Activated CD4-positive, alpha-beta T cell treated with anti-CD3 and anti-CD28 coated beads, Interleukin-2, amount 10 ng/mL, durations not matched to agents 7 days and 5 days (primary cell): ENCODE data around the gene BCAN. TPM values are rescaled to one million over a fixed set of nuclear protein-coding genes. Genes with fewer than 3 reads are reported as not detected.
"Not testable (repeated sequence)": the region's sequence is repeated elsewhere in the genome, so short reads cannot be mapped to it uniquely, and the experiment has no call there.

Experiments used
- CTCF ChIA-PET: fragments of 350-600 bp; sonication (Branson Sonifier 250); formaldehyde crosslinking; loops from one replicate; lab custom pipeline; 2021; ENCODE audit warnings: antibody characterized with exemption; lab: Charles Lee
- POLR2A ChIA-PET: fragments of 350-600 bp; sonication (Branson Sonifier 250); formaldehyde crosslinking; loops from one replicate; lab custom pipeline; 2021; ENCODE audit warnings: antibody characterized with exemption; lab: Charles Lee
- DNase-seq: peaks from one replicate; pipeline ENCODE4 v3.0.0-alpha.2; 2020
- H3K27ac Mint-ChIP-seq: one replicate; pipeline ENCODE4 v1.8.0; 2021; ENCODE audit warnings: mild to moderate bottlenecking, moderate library complexity, mixed read lengths
- H3K27me3 Mint-ChIP-seq: one replicate; pipeline ENCODE4 v1.8.0; 2021; ENCODE audit warnings: mixed read lengths
- H3K36me3 Mint-ChIP-seq: one replicate; pipeline ENCODE4 v1.8.0; 2021; ENCODE audit warnings: low read depth, mixed read lengths
- H3K4me1 Mint-ChIP-seq: one replicate; pipeline ENCODE4 v1.8.0; 2021; ENCODE audit warnings: mixed read lengths
- H3K4me3 Mint-ChIP-seq: one replicate; pipeline ENCODE4 v1.8.0; 2021; ENCODE audit warnings: mild to moderate bottlenecking, moderate library complexity, mixed read lengths
- H3K9me3 Mint-ChIP-seq: one replicate; pipeline ENCODE4 v1.8.0; 2021; ENCODE audit warnings: mixed read lengths
- total RNA-seq, 2 experiments: library from RNA; stranded (reverse); gene quantifications; one replicate each; pipeline ENCODE4 v1.2.3, GENCODE V29; 2021

BCAN gene
- total RNA-seq, 2 experiments from 2014 or later = not detected

- H3K9me3 Mint-ChIP-seq = no peaks in the 10 kb centered on the region
- peak overlapping the region; percentile 91 for H3K27ac Mint-ChIP-seq
- H3K4me3 Mint-ChIP-seq = peak overlapping the region; percentile 96
- no peaks in the 10 kb centered on the region for H3K27me3 Mint-ChIP-seq
- H3K36me3 Mint-ChIP-seq = peaks cover 16% of the 10 kb centered on the region
- H3K4me1 Mint-ChIP-seq = peaks cover 36% of the 10 kb centered on the region
- ChIA-PET POLR2A (no interaction called here), CTCF (interaction anchor here (1.1 to 2.4 kb wide), 2 partner anchors 119 to 155 kb away, joined by 5 to 9 read pairs; no protein-coding TSS in a partner anchor)
- no peak for DNase-seq
These were observed 41.2 kb upstream of the BCAN start for GRCh38 chr1:156600733-156601121.

DNA sequence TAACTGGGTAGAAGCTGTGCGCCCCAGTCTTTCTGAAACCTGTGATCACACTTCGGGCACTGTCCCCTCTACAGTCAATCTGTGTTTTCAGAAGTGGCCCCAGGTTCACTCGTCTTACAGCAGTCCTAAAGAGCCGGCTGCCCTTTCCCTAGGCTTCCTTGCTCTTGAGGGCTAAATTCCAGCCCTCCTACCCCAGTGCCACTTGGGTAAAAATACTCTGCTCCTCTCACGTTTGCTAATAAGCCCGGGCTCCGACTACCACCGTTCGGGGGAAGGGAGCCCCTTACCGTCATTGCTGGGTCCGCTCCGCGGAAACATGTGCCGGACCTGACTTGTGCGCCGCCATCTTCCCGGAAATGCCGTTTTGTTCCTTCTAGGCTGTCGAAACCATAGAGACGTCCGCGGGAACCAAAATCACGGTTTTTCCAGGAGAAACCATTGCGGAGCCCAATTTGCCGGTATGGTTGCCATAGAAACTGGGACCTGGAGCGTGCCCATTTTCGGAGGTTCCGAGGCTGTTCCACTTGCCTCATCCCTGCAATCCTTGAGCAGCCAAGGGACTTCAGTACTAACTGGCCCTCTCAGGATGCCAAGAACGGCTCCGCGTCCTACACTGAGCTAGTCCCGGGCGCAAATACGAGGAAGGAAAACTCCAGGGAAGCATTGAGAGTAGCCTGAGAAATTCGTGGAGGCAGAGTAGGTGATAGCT is 40.6 kb upstream of the BCAN start, which contains the start of gene GPATCH4:
Gene GPATCH4 (minus strand): TSS at position 358 of the 709 bp plus-strand sequence.
- peaks cover 16% of the 10 kb centered on the region for H3K36me3 Mint-ChIP-seq

DNA sequence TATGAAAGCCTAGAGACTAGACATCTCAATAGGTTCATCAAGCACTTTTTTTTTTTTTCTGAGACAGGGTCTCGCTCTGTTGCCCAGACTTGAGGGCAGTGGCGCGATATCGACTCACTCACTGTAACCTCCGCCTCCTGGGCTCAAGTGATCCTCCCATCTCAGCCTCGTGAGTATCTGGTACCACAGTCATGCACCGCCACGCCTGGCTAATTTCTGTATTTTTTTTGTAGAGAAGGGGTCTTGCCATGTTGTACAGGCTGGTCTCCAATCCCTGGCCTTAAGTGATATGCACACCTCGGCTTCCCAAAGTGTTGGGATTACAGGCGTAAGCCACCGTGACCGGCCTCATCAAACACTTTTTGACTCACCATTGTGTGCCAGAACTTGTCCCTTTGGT is 40.0 kb upstream of the BCAN start:
- CTCF ChIA-PET = interaction anchor here (0.6 kb wide), 1 partner anchor 474 kb away, joined by 3 read pairs; no protein-coding TSS in a partner anchor
- no peak for DNase-seq
- POLR2A ChIA-PET = interaction anchor here (0.6 kb wide), 2 partner anchors 76 to 117 kb away, joined by 4 to 6 read pairs; no protein-coding TSS in a partner anchor

More for the DNA sequence above, 40.6 kb upstream of the BCAN start, which contains the start of gene GPATCH4:
- no peaks in the 10 kb centered on the region for H3K27me3 Mint-ChIP-seq
- H3K9me3 Mint-ChIP-seq = no peaks in the 10 kb centered on the region
- POLR2A ChIA-PET = interaction anchor here (0.6 kb wide), 2 partner anchors 77 to 116 kb away, joined by 4 to 6 read pairs; no protein-coding TSS in a partner anchor
- H3K27ac Mint-ChIP-seq = peak within 1 kb of the TSS; percentile 91
- H3K4me1 Mint-ChIP-seq = peaks cover 36% of the 10 kb centered on the region
- peak within 1 kb of the TSS; percentile 96 for H3K4me3 Mint-ChIP-seq
- DNase-seq = peak; percentile 88
- CTCF ChIA-PET = interaction anchor here (0.6 to 2.4 kb wide), 4 partner anchors 120 to 607 kb away, joined by 3 to 9 read pairs (median 6); no protein-coding TSS in a partner anchor

GRCh38 chr1:156602557-156602993 is 39.3 kb upstream of the BCAN start:
- peak; percentile 34 for DNase-seq
- Mint-ChIP-seq H3K4me3 (peak overlapping the region; percentile 54), H3K36me3 (peaks cover 9% of the 10 kb centered on the region), H3K9me3 (no peaks in the 10 kb centered on the region), H3K27ac (no peak overlapping the region), H3K4me1 (peaks cover 36% of the 10 kb centered on the region), H3K27me3 (peaks cover 4% of the 10 kb centered on the region)
- ChIA-PET CTCF (no interaction called here), POLR2A (no interaction called here)

More for the DNA sequence above, 40.0 kb upstream of the BCAN start:
- Mint-ChIP-seq H3K36me3 (peaks cover 13% of the 10 kb centered on the region), H3K4me3 (peak overlapping the region; percentile 96), H3K27ac (peak overlapping the region; percentile 91), H3K27me3 (peaks cover 3% of the 10 kb centered on the region), H3K4me1 (peaks cover 36% of the 10 kb centered on the region), H3K9me3 (no peaks in the 10 kb centered on the region)

DNA sequence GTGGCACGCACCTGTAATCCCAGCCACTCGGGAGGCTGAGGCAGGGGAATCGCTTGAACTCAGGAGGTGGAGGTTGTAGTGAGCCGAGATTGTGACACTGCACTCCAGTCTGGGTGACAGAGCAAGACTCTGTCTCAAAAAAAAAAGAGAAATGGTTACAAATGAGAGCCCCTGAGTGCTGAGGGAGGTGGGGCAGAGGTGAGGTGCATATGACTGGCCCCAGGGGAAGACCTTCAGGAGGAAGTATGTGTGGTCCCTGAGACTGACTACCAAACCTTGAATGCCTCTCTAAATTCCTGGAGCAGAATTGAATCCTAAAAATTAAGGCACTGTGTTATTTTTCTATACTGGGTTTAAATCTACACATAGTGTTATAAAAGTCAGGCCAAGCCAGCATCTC is 34.6 kb upstream of the BCAN start:
- peaks cover 14% of the 10 kb centered on the region for H3K27me3 Mint-ChIP-seq
- H3K9me3 Mint-ChIP-seq, H3K4me1 Mint-ChIP-seq, DNase-seq, CTCF ChIA-PET, POLR2A ChIA-PET, H3K4me3 Mint-ChIP-seq, H3K36me3 Mint-ChIP-seq, H3K27ac Mint-ChIP-seq: not testable (repeated sequence)

DNA sequence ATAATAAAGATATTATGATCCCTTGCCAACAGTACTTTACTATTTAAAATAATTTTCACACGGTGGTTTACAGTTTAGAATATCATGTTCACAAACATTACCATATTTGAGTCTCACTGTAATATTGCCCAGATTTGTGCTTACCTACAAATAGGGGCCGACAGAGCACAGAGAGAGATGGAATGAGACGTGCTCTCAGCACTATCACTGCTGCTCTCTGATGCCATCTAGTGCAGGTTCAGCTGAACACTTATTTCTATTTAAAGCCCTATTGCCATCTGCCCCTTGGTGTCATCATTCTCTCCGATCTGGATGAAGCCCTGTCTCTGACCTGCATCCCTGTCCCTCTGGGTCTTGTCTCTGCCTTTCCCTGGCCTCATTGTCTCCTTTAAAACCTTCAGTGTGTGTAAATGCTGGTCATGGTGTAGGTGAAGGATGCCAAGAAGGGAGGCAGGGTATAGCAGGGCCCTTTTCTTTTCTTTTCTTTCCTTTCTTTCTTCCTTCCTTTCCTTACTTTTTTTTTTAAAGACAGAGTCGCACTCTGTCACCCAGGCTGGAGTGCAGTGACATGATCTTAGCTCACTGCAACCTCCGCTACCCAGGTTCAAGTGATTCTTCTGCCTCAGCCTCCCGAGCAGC is 33.8 kb upstream of the BCAN start:
- Mint-ChIP-seq H3K27ac (no peak overlapping the region), H3K27me3 (peaks cover 19% of the 10 kb centered on the region), H3K9me3 (no peaks in the 10 kb centered on the region), H3K4me3 (no peak overlapping the region), H3K36me3 (no peaks in the 10 kb centered on the region), H3K4me1 (peaks cover 4% of the 10 kb centered on the region)
- ChIA-PET CTCF (interaction anchor here (0.7 to 1.7 kb wide), 21 partner anchors 9 to 329 kb away, joined by 3 to 7 read pairs (median 4); partner anchors contain the start of genes BCAN and TTC24), POLR2A (interaction anchor here (0.6 kb wide), 1 partner anchor 223 kb away, joined by 3 read pairs; no protein-coding TSS in a partner anchor)
- DNase-seq = peak; percentile 82

DNA sequence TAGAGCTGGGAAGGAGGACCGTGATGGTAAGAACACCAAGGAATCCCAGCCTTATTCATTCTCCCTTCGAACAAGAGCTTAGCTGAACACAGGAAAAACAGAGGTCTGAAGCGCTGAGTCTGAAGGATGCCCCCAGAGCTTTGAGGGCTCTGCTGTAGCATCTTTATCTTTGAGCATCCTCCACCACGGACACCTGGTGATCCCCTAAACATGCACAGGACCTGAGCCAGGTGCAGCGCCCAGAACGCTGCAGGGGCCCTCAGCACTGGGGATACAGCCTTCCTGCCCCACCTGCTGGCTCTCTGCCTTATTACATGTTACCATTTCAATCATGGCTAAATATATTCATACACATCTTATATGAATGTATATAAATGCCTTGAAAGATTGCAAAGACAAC is 32.9 kb upstream of the BCAN start:
- CTCF ChIA-PET = interaction anchor here (0.7 to 1.7 kb wide), 17 partner anchors 8 to 328 kb away, joined by 3 to 7 read pairs (median 4); partner anchors contain the start of gene BCAN
- Mint-ChIP-seq H3K9me3 (no peaks in the 10 kb centered on the region), H3K27ac (no peak overlapping the region), H3K27me3 (peaks cover 19% of the 10 kb centered on the region), H3K36me3 (no peaks in the 10 kb centered on the region), H3K4me3 (no peak overlapping the region), H3K4me1 (peaks cover 4% of the 10 kb centered on the region)
- peak; percentile 72 for DNase-seq
- POLR2A ChIA-PET = interaction anchor here (0.6 kb wide), 1 partner anchor 243 kb away, joined by 3 read pairs; no protein-coding TSS in a partner anchor

DNA sequence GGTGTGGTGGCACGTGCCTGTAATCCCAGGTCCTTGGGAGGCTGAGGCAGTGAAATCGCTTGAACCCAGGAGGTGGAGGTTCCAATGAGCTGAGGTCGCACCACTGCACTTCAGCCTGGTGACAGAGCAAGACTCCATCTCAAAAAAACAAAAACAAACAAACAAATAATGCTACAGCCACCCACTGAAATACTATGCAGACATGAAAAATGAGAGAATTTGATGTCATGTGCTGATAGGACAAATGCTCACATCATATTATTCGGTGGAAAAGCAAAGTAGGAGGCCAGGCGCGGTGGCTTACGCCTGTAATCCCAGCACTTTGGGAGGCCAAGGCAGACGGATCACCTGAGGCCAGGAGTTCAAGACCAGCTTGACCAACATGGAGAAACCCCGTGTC is 31.8 kb upstream of the BCAN start:
- H3K4me1 Mint-ChIP-seq, DNase-seq, H3K9me3 Mint-ChIP-seq, H3K36me3 Mint-ChIP-seq, H3K4me3 Mint-ChIP-seq, H3K27ac Mint-ChIP-seq: not testable (repeated sequence)
- peaks cover 23% of the 10 kb centered on the region for H3K27me3 Mint-ChIP-seq
- POLR2A ChIA-PET = interaction anchor here (0.6 kb wide), 1 partner anchor 212 kb away, joined by 3 read pairs; no protein-coding TSS in a partner anchor
- CTCF ChIA-PET = interaction anchor here (2.0 kb wide), 1 partner anchor 10 kb away, joined by 7 read pairs; the partner anchor contains the start of gene HAPLN2

GRCh38 chr1:156612666-156613065 is 29.3 kb upstream of the BCAN start:
- Mint-ChIP-seq H3K9me3 (no peaks in the 10 kb centered on the region), H3K27me3 (peaks cover 37% of the 10 kb centered on the region), H3K4me3 (no peak overlapping the region), H3K4me1 (peaks cover 4% of the 10 kb centered on the region), H3K27ac (no peak overlapping the region), H3K36me3 (no peaks in the 10 kb centered on the region)
- ChIA-PET CTCF (interaction anchor here (0.9 to 1.3 kb wide), 5 partner anchors 10 to 227 kb away, joined by 3 to 4 read pairs (median 3); partner anchors contain the start of gene NES), POLR2A (interaction anchor here (0.6 kb wide), 1 partner anchor 453 kb away, joined by 3 read pairs; no protein-coding TSS in a partner anchor)
- no peak for DNase-seq

DNA sequence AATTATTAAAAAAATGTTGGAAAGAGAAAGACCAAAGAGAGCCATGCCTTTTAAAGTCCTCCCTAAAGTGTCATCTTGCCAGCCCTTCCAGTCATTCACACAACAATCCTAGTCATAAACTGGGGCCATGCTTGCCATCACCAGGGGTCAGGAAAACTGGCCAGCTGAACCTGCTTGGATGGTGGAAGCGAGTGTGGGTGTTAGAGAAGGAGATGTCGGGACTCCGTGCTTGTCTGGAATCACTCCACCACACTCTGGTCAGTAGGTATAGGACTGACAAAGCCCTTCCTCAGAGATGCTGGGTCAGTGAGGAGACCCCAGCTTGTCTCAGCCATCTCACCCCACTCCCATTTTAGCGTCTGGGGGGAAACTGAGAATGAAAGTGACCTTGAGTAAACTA is 26.0 kb upstream of the BCAN start:
- CTCF ChIA-PET = interaction anchor here (2.4 kb wide), 1 partner anchor 8 kb away, joined by 7 read pairs; no protein-coding TSS in a partner anchor
- H3K36me3 Mint-ChIP-seq = no peaks in the 10 kb centered on the region

GRCh38 chr1:156616463-156616862 is 25.5 kb upstream of the BCAN start:
- H3K27me3 Mint-ChIP-seq = peaks cover 61% of the 10 kb centered on the region
- H3K27ac Mint-ChIP-seq = no peak overlapping the region
- H3K4me1 Mint-ChIP-seq = no peaks in the 10 kb centered on the region
- H3K36me3 Mint-ChIP-seq = no peaks in the 10 kb centered on the region
- no peak overlapping the region for H3K4me3 Mint-ChIP-seq
- ChIA-PET POLR2A (no interaction called here), CTCF (interaction anchor here (1.3 to 1.5 kb wide), 3 partner anchors 8 to 231 kb away, joined by 3 to 5 read pairs (median 3); no protein-coding TSS in a partner anchor)
- no peaks in the 10 kb centered on the region for H3K9me3 Mint-ChIP-seq
- DNase-seq = no peak

More for the DNA sequence above, 26.0 kb upstream of the BCAN start:
- POLR2A ChIA-PET = no interaction called here
- no peak overlapping the region for H3K4me3 Mint-ChIP-seq
- no peaks in the 10 kb centered on the region for H3K9me3 Mint-ChIP-seq
- no peak overlapping the region for H3K27ac Mint-ChIP-seq
- no peak for DNase-seq
- peaks cover 58% of the 10 kb centered on the region for H3K27me3 Mint-ChIP-seq
- H3K4me1 Mint-ChIP-seq = no peaks in the 10 kb centered on the region
